BLaER1 treated with 17β-estradiol and CSF1 and Interleukin-3, amounts not matched to agents 10 nM and 100 nM (cell line): ENCODE measurements around the gene SERPINB3.
A peak's percentile ranks its signal among the peaks of the same experiment; 100 is the strongest.
"Not testable (repeated sequence)": the region's sequence is repeated elsewhere in the genome, so short reads cannot be mapped to it uniquely, and the experiment has no call there.

Source experiments
- H3K27ac ChIP-seq, 11 experiments: shearing (Covaris generic); formaldehyde crosslinking; 2 replicates each; pipeline ENCODE4 v1.8.1; 2022
- H3K27me3 ChIP-seq, 11 experiments: shearing (Covaris generic); formaldehyde crosslinking; 2 replicates each; pipeline ENCODE4 v1.8.1; 2022
- H3K36me3 ChIP-seq, 11 experiments: shearing (Covaris generic); formaldehyde crosslinking; 2 replicates each; pipeline ENCODE4 v1.8.1; 2022
- H3K4me1 ChIP-seq, 10 experiments: shearing (Covaris generic); formaldehyde crosslinking; 2 replicates each; pipeline ENCODE4 v1.8.1; 2022
- H3K4me2 ChIP-seq, 11 experiments: shearing (Covaris generic); formaldehyde crosslinking; 2 replicates each; pipeline ENCODE4 v1.8.1; 2022
- H3K4me3 ChIP-seq, 10 experiments: shearing (Covaris generic); formaldehyde crosslinking; 2 replicates each; pipeline ENCODE4 v1.8.1; 2022
- H3K9ac ChIP-seq, 11 experiments: shearing (Covaris generic); formaldehyde crosslinking; 2 replicates each; pipeline ENCODE4 v1.8.1; 2022
- H3K9me3 ChIP-seq, 11 experiments: shearing (Covaris generic); formaldehyde crosslinking; replicated peaks in 1 of 11; 2 replicates each; pipeline ENCODE4 v1.8.1; 2022
- H4K20me1 ChIP-seq, 11 experiments: shearing (Covaris generic); formaldehyde crosslinking; 2 replicates each; pipeline ENCODE4 v1.8.1; 2022
- Cebpa-rat ChIP-seq, 11 experiments: shearing (Covaris generic); IDR thresholded peaks; 2 replicates each; pipeline ENCODE4 v1.8.1; 2022

SERPINB3 gene

DNA sequence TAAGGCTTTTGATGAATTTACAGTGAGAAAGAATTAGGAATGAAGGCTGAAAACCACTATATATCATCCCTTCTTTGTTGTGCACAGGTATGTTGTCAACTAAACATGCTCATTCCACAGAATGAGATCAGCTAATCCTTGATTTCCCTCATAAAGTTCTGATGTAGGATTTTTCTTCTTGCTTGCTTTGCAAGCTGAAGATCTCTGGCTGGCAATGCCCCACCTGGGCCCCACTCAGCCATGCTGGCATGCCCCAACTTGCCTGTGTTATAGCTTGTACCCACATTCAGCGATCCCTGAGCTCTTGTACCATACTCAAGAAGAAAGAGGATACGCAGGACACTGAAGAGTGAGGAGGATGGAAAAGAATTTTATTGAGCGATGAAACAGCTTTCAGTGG, 23.0 kb upstream of the SERPINB3 start:
- no peak overlapping the region for H3K4me3 ChIP-seq
- H3K36me3 ChIP-seq = no peaks in the 10 kb centered on the region
- H3K27ac ChIP-seq = no peak overlapping the region
- TF ChIP-seq Cebpa-rat (IDR thresholded peaks at IDR 0.05) = no peak
- no peaks in the 10 kb centered on the region for H4K20me1 ChIP-seq
- H3K9ac ChIP-seq = no peak overlapping the region
- H3K4me2 ChIP-seq = no peak overlapping the region
- H3K9me3 ChIP-seq = peaks cover 0 to 12% (median 4%) of the 10 kb centered on the region in 11 experiments; a peak in 9 of 22 replicates
- H3K27me3 ChIP-seq = no peaks in the 10 kb centered on the region
- no peaks in the 10 kb centered on the region for H3K4me1 ChIP-seq

DNA sequence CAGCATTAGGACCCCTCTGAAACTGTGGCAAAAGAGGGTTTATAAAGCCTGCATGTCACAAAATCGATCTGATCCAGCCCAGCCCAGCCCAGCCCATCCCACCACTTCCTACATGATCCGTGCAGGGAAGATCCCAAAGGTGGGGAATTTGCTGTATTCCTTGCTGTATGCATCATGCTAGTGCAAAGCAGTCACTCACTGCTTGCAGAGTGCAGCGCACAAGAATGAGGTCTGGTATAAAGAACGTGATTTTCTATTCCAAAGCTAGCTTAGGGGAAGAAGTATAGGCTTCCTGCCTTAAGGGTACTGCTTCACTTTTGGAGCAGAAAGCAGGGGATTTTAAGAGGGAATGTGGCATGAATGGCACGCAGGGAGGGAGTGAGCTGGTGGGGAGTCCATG, 22.2 kb upstream of the SERPINB3 start:
- TF ChIP-seq Cebpa-rat (IDR thresholded peaks at IDR 0.05) = no peak
- H3K36me3 ChIP-seq = no peaks in the 10 kb centered on the region
- H3K27me3 ChIP-seq = no peaks in the 10 kb centered on the region
- no peak overlapping the region for H3K27ac ChIP-seq
- H3K4me1 ChIP-seq = no peaks in the 10 kb centered on the region
- no peak overlapping the region for H3K9ac ChIP-seq
- no peak overlapping the region for H3K4me3 ChIP-seq
- no peaks in the 10 kb centered on the region for H4K20me1 ChIP-seq
- no peak overlapping the region for H3K4me2 ChIP-seq
- peaks cover 0 to 12% (median 4%) of the 10 kb centered on the region in 11 experiments; a peak in 8 of 22 replicates for H3K9me3 ChIP-seq

DNA sequence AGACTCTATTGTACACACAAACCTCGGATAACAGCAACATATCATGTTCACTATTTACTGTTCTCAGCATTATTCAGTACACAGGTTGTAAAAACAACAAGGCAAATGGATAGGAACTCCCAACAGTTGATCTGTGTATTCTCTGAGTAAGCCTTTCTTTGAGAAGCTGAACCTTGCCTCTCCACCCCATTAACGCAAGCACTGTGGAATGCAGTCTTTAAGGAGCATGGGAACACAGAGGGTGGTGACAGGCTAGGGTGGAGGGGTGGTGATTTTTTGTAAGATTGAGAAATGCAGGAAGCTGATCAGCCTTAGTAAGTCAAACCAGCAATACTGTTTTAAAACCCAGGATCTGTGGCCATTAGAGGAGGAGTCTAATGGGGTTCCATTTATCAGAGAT, 21.5 kb upstream of the SERPINB3 start:
- no peak for TF ChIP-seq Cebpa-rat (IDR thresholded peaks at IDR 0.05)
- H3K9me3 ChIP-seq = peaks cover 0 to 8% (median 0%) of the 10 kb centered on the region in 11 experiments; a peak in 6 of 22 replicates
- H3K4me1 ChIP-seq = no peaks in the 10 kb centered on the region
- H3K4me2 ChIP-seq = no peak overlapping the region
- H3K36me3 ChIP-seq = no peaks in the 10 kb centered on the region
- H4K20me1 ChIP-seq = no peaks in the 10 kb centered on the region
- H3K4me3 ChIP-seq = no peak overlapping the region
- H3K9ac ChIP-seq = no peak overlapping the region
- no peak overlapping the region for H3K27ac ChIP-seq
- H3K27me3 ChIP-seq = no peaks in the 10 kb centered on the region

DNA sequence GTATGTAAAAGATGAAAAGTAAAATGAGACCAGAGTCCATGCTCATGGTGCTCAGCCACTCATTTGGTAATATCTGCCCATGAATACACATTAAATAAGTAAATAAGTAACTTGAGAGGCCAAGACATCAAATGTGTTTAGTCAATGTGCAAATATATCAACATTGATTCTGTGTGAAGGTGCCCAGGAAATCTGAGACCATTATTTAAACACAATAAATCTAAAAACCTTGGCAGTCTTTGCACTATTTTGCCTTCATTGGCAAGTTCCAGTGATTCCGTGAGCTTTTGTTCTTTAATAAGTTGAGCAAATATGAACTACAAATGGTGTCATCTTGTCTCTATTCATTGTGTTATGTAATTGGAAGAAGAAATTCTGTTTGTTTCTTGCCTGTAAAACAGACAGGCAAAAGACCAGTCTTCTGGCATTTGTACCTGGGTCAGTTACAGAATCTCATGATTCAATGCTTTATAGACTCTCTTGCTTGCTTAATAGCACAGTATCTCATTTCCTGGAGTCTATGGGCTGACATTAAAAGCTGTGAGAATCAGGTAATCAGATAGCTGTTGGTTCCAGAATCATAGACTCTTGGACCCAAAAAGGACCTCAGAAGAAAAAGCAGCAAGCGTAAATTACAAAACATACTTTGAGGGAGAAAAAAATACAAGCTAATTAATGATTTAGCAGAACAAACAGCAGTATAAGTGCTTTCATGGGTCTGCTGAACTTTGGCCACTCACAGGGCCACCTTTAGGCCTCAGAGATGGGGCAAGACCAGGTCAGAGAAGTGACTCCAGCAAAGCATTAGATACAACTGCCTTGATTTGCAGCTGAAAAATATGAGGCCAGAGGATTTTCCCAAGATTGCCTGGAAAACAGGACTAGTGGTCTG, 20.0 kb upstream of the SERPINB3 start:
- no peaks in the 10 kb centered on the region for H3K36me3 ChIP-seq
- H3K4me2 ChIP-seq = no peak overlapping the region
- H3K27ac ChIP-seq = no peak overlapping the region
- no peak for TF ChIP-seq Cebpa-rat (IDR thresholded peaks at IDR 0.05)
- H3K27me3 ChIP-seq = no peaks in the 10 kb centered on the region
- H3K9ac ChIP-seq = no peak overlapping the region
- H3K9me3 ChIP-seq = no peaks in the 10 kb centered on the region; a peak in 1 of 22 replicates
- H3K4me3 ChIP-seq = no peak overlapping the region
- H4K20me1 ChIP-seq = no peaks in the 10 kb centered on the region
- H3K4me1 ChIP-seq = no peaks in the 10 kb centered on the region

DNA sequence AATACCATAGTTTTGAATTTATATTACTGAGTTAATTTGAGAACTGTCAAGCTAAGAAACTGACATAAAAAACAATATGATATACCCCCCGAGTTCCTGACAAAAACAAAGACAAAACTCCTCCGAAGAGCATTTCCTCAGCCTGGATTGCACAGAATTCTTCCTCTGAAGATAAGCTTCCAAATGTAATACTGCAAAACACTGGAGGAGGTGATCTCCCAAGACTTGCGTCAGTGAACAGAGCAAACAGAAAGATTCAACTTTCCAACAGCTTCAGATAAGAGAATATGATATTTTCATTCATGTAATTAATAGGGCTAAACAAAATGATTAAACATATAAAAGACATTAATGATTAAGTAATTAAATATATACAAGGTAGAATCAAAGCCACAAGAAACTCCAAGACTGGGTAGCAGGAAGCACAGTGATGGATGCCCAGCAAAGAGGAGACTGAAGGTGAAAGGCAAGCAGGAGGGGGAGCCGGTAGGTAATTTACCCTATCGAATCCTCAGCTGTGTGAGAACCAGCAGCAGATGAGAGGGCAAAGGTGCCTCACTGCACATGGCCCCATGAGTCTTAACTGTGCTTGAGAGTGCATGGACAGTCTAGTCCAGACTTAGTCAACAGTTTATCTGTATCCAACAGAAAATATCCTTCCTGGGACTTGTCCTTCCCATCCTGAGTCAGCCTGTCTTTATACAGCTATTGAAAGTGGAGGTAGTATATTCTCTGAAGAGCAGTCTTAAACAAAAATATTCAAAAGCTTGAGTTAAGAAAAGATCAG, 18.3 kb upstream of the SERPINB3 start:
- Histone ChIP-seq H4K20me1 (no peaks in the 10 kb centered on the region), H3K27ac (no peak overlapping the region), H3K9ac (no peak overlapping the region), H3K9me3 (no peaks in the 10 kb centered on the region; a peak in 1 of 22 replicates), H3K27me3 (no peaks in the 10 kb centered on the region), H3K36me3 (no peaks in the 10 kb centered on the region), H3K4me1 (no peaks in the 10 kb centered on the region), H3K4me3 (no peak overlapping the region), H3K4me2 (no peak overlapping the region)
- TF ChIP-seq Cebpa-rat (IDR thresholded peaks at IDR 0.05) = no peak

DNA sequence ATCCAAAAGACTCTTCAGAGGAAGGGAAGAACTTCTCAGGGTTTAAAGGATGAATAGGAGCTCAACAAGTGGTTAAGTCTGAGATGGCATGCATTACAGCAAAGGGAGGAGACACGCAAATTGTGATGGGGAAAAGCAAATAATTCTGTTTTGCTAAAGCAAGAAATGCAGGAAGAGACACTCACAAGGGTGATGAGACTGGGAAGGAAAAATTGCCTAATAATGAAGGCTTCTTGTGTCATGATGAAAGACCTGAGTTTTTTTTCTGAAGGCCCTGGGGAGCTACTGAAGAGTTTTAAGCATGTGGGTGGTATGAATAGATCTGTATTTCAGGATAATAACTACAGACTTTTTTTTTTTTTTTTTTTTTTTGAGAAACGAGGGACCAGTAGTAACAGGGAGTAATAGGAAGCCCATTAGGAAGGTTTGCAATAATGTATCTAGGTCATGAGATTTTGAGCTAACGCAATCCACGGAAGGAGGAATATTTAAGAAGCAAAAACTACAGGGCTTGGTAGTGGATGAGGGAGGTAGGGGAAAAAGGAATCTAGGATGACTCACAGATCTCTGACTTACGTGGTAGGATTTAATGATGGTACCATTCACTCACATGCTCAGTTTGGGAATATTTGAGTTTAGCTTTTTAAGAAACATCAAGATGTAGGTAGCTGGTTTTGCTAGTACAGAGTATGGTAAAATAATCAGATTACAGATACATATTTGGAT, 16.0 kb upstream of the SERPINB3 start:
- no peaks in the 10 kb centered on the region for H3K27me3 ChIP-seq
- no peak overlapping the region for H3K9ac ChIP-seq
- TF ChIP-seq Cebpa-rat (IDR thresholded peaks at IDR 0.05) = no peak
- H3K4me3 ChIP-seq = no peak overlapping the region
- H4K20me1 ChIP-seq = no peaks in the 10 kb centered on the region
- no peaks in the 10 kb centered on the region for H3K36me3 ChIP-seq
- H3K4me2 ChIP-seq = no peak overlapping the region; a peak in 1 of 22 replicates
- H3K9me3 ChIP-seq = no peaks in the 10 kb centered on the region; a peak in 1 of 22 replicates
- H3K27ac ChIP-seq = no peak overlapping the region
- H3K4me1 ChIP-seq = no peaks in the 10 kb centered on the region

DNA sequence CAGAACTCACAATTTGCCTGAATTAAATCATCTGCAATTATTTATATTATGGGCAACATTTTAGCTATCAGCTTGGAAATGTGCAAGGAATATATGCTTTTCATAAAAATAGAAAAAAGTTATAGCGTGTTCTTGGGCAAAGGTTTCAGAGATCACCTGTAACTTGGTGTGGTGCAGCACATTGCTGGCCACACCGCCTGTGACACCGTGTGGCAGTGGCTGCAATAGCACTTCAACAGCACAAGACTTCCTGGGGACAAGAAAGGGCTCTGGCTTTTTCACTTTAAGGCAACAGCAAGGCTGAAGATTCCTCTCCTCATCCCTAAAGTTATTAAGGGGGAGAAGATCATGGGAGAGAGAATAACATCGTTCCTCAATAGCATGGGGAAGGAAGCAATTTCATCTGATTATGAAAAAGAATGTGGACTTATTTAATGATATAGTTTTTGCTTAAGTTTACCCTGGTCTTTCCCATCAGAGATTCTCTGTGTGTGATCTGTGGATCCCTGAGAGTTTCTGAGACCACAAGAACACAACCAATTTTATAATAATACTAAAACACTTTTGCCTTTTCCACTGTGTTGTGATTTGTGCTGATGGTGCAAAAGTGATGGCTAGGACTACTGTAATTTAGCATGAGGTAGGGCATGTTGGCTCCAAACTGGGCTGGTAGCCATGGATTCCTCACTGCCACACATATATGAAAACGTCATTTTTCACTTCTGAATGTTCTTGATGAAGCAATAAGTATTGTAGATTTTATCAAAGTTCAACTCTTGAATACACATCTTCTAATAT, 15.0 kb upstream of the SERPINB3 start:
- H3K9ac ChIP-seq = no peak overlapping the region
- no peaks in the 10 kb centered on the region for H3K4me1 ChIP-seq
- H3K9me3 ChIP-seq = no peaks in the 10 kb centered on the region; a peak in 1 of 22 replicates
- TF ChIP-seq Cebpa-rat (IDR thresholded peaks at IDR 0.05) = no peak
- no peaks in the 10 kb centered on the region for H3K27me3 ChIP-seq
- H4K20me1 ChIP-seq = no peaks in the 10 kb centered on the region
- H3K4me3 ChIP-seq = no peak overlapping the region
- no peak overlapping the region for H3K4me2 ChIP-seq
- H3K36me3 ChIP-seq = no peaks in the 10 kb centered on the region
- H3K27ac ChIP-seq = no peak overlapping the region

DNA sequence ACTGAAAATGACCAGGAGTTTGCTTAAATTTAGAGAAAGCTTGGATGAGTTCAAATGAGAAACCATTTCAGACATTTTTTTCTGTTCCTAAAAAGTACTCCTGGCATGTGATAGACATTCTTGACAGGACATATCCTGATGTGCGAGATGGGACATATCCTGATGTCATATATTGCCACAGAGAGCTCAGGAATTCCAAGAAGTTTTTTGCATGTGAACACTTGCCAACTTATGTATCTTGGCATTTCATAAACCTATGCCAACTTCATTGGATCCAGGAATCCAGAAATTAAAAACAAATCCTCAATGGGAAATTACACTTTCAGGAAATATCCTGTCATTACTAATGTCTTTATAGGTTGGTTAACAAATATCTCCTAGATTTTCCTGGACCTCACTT, 2.9 kb upstream of the SERPINB3 start:
- no peak overlapping the region for H3K4me2 ChIP-seq
- H3K9me3 ChIP-seq = peaks cover 8 to 26% (median 13%) of the 10 kb centered on the region in 11 experiments; a peak in 17 of 22 replicates
- TF ChIP-seq Cebpa-rat (IDR thresholded peaks at IDR 0.05) = no peak
- H4K20me1 ChIP-seq = no peaks in the 10 kb centered on the region
- H3K27me3 ChIP-seq = no peaks in the 10 kb centered on the region
- H3K4me3 ChIP-seq = no peak overlapping the region
- H3K4me1 ChIP-seq = no peaks in the 10 kb centered on the region
- no peak overlapping the region for H3K27ac ChIP-seq
- H3K9ac ChIP-seq = no peak overlapping the region
- H3K36me3 ChIP-seq = no peaks in the 10 kb centered on the region

DNA sequence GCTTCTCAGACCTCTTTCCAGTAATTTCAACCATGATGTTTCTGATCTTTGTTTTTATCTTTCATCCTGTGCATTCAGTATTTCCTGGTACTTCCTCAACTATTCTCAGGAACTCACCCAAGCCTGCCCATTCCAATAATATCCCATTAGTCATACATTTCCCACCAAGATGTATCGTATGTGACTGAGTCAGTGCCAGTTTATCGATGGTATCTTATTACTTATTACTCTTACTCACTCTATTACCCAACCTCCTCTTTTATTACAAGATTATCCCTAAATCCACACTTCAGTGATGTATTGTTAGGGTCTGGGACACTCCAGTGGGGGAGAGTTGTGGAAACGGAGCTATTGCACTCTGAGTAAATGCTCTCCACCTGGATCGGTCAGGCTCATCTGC, 2.8 kb downstream of the SERPINB3 start:
- not testable (repeated sequence) for H3K9me3 ChIP-seq, H3K4me3 ChIP-seq, H3K4me1 ChIP-seq, H3K9ac ChIP-seq, H4K20me1 ChIP-seq, H3K36me3 ChIP-seq, H3K27me3 ChIP-seq, H3K27ac ChIP-seq
- H3K4me2 ChIP-seq = 0 out of 22 replicates have a peak overlapping the region, but pooled peaks of 1 of the 11 experiments have one; percentile 29

DNA sequence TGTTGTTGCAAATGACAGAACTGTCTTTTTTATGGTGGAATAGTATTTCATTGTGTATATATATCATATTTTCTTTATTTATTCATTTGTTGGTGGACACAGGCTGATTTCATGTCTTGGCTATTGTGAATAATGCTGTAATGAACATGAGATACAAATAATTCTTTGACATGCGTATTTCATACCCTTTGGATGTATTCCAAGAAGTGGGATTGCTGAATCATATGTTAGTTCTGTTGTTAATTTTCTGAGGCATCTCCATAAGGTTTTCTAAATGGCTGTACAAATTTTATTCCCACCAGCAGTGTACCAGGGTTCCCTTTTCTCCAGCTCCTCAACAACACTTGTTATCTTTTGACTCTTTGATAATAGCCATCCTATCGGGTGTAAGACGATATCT, 11.4 kb downstream of the SERPINB3 start:
- not testable (repeated sequence) for H4K20me1 ChIP-seq, H3K4me3 ChIP-seq, H3K9me3 ChIP-seq, H3K36me3 ChIP-seq, H3K27ac ChIP-seq, H3K9ac ChIP-seq, H3K4me2 ChIP-seq, H3K4me1 ChIP-seq, H3K27me3 ChIP-seq
